Thoracic aorta (tissue), 2 donors: ENCODE data around the gene MED12L. TPM values are rescaled to one million over a fixed set of nuclear protein-coding genes. Genes with fewer than 3 reads are reported as not detected.
"Not testable (repeated sequence)": the region's sequence is repeated elsewhere in the genome, so short reads cannot be mapped to it uniquely, and the experiment has no call there.

Experiments used
- ATAC-seq: fragments of 150-250 bp; one replicate; pipeline ENCODE4 v1.8.0; 2017; ENCODE audit warnings: low read depth; ENCODE audit not compliant: insufficient number of reproducible peaks, low FRiP score
- DNase-seq: peaks from one replicate; pipeline ENCODE4 v3.0.0-alpha.2; 2020; ENCODE audit warnings: low spot score
- H3K27ac ChIP-seq, 2 donors: fragments of 200-600 bp; sonication (generic); 1 replicate in 1 of 2; 2 replicates in 1 of 2; pipeline ENCODE4 v1.5.1; 2016; ENCODE audit warnings: mild to moderate bottlenecking in 2 of 2, moderate library complexity in 2 of 2
- H3K27me3 ChIP-seq: fragments of 200-600 bp; sonication (generic); replicated peaks from 2 replicates; pipeline ENCODE4 v1.6.0; 2016; ENCODE audit warnings: mild to moderate bottlenecking; ENCODE audit not compliant: insufficient read depth
- H3K36me3 ChIP-seq: fragments of 200-600 bp; sonication (generic); one replicate; pipeline ENCODE4 v1.5.1; 2016
- H3K4me1 ChIP-seq, 2 donors: fragments of 200-600 bp; sonication (generic); 1 replicate in 1 of 2; 2 replicates in 1 of 2; pipeline versions ENCODE4 v1.5.1 to v1.6.0; 2016; ENCODE audit warnings: low read depth in 2 of 2, mild to moderate bottlenecking in 1 of 2; ENCODE audit not compliant: control insufficient read depth in 1 of 2
- H3K4me3 ChIP-seq: fragments of 200-600 bp; sonication (generic); 2 replicates; pipeline ENCODE4 v1.5.1; 2016; ENCODE audit warnings: mild to moderate bottlenecking
- H3K9me3 ChIP-seq: fragments of 200-600 bp; sonication (generic); 2 replicates; pipeline ENCODE4 v1.5.1; 2016
- CTCF ChIP-seq: fragments of 200-600 bp; sonication (generic); IDR thresholded peaks from one replicate; pipeline ENCODE4 v1.5.1; 2019; ENCODE audit warnings: antibody characterized with exemption
- total RNA-seq, 2 donors: library from RNA; depleted of rRNA; stranded (reverse); fragments of >200 nt; gene quantifications; one replicate each; pipeline versions ENCODE4 v1.1.0 to v1.2.3, GENCODE V29; 2016

The MED12L gene
- total RNA-seq, 2 donors from 2014 or later, result 0.27 to 2.0 TPM

- H3K4me3 ChIP-seq, result no peak overlapping the region
- no peak for ATAC-seq
- no peaks in the 10 kb centered on the region for H3K36me3 ChIP-seq
- H3K27me3 ChIP-seq, result no peaks in the 10 kb centered on the region
- no peak for TF ChIP-seq CTCF
- no peaks in the 10 kb centered on the region for H3K9me3 ChIP-seq
- H3K27ac ChIP-seq, result no peak overlapping the region
- H3K4me1 ChIP-seq, result no peaks in the 10 kb centered on the region
- DNase-seq, result no peak
Observed at GRCh38 chr3:151052346-151052745, 33.1 kb upstream of the MED12L start.

GRCh38 chr3:151052756-151053155, 32.7 kb upstream of the MED12L start:
- Histone ChIP-seq H3K27me3 (no peaks in the 10 kb centered on the region), H3K4me3 (no peak overlapping the region), H3K9me3 (no peaks in the 10 kb centered on the region), H3K4me1 (no peaks in the 10 kb centered on the region), H3K36me3 (no peaks in the 10 kb centered on the region), H3K27ac (no peak overlapping the region)
- no peak for TF ChIP-seq CTCF
- ATAC-seq (no peak), DNase-seq (no peak)

- H3K36me3 ChIP-seq, result no peaks in the 10 kb centered on the region
- TF ChIP-seq CTCF, result no peak
- DNase-seq (no peak), ATAC-seq (no peak)
- H3K27ac ChIP-seq, result no peak overlapping the region
- H3K27me3 ChIP-seq, result no peaks in the 10 kb centered on the region
- H3K4me3 ChIP-seq, result no peak overlapping the region
- no peaks in the 10 kb centered on the region for H3K9me3 ChIP-seq
- no peaks in the 10 kb centered on the region for H3K4me1 ChIP-seq
Observed at GRCh38 chr3:151058740-151059139, 26.7 kb upstream of the MED12L start.

GRCh38 chr3:151062611-151063010, 22.9 kb upstream of the MED12L start:
- H3K27me3 ChIP-seq, result no peaks in the 10 kb centered on the region
- DNase-seq (no peak), ATAC-seq (no peak)
- no peak overlapping the region for H3K27ac ChIP-seq
- H3K9me3 ChIP-seq, result no peaks in the 10 kb centered on the region
- no peaks in the 10 kb centered on the region for H3K36me3 ChIP-seq
- H3K4me3 ChIP-seq, result no peak overlapping the region
- H3K4me1 ChIP-seq, result no peaks in the 10 kb centered on the region
- TF ChIP-seq CTCF, result no peak

- Histone ChIP-seq H3K4me1 (no peaks in the 10 kb centered on the region), H3K27ac (no peak overlapping the region), H3K27me3 (no peaks in the 10 kb centered on the region), H3K4me3 (no peak overlapping the region), H3K36me3 (no peaks in the 10 kb centered on the region), H3K9me3 (no peaks in the 10 kb centered on the region)
- DNase-seq (no peak), ATAC-seq (no peak)
- TF ChIP-seq CTCF, result no peak
Observed at GRCh38 chr3:151067158-151067557, 18.3 kb upstream of the MED12L start.

GRCh38 chr3:151072842-151073241, 12.6 kb upstream of the MED12L start:
- H3K4me1 ChIP-seq, H3K27me3 ChIP-seq, ATAC-seq, H3K4me3 ChIP-seq, H3K36me3 ChIP-seq, H3K27ac ChIP-seq, DNase-seq, H3K9me3 ChIP-seq: not testable (repeated sequence)
